GM21381 (cell line): Measurements from ENCODE around the gene POLR2J2.
"Not testable (repeated sequence)": the region's sequence is repeated elsewhere in the genome, so short reads cannot be mapped to it uniquely, and the experiment has no call there.

ENCODE experiments used
- ATAC-seq: cut with Tn5 transposase; IDR thresholded peaks from one replicate; pipeline ENCODE4 v1.9.1; 2021; ENCODE audit warnings: mild to moderate bottlenecking, moderate library complexity; ENCODE audit not compliant: unreplicated experiment

The POLR2J2 gene

GRCh38 chr7:102671166-102671955 is at the start of gene POLR2J2:
POLR2J2 (minus strand) TSS chr7:102671663; CDS start chr7:102671601, 62 bp downstream.
- ATAC-seq: peak; percentile 70

- ATAC-seq: not testable (repeated sequence)
Measured at GRCh38 chr7:102718491-102718890, 47.0 kb upstream of the POLR2J2 start.

- peak; percentile 37 for ATAC-seq
Measured at GRCh38 chr7:102715718-102716117, 44.3 kb upstream of the POLR2J2 start.

GRCh38 chr7:102714774-102715522 is 43.5 kb upstream of the POLR2J2 start:
- not testable (repeated sequence) for ATAC-seq

- ATAC-seq: peak; percentile 66
Measured at GRCh38 chr7:102713691-102714080, 42.2 kb upstream of the POLR2J2 start.

- ATAC-seq: peak; percentile 61
Measured at GRCh38 chr7:102713011-102713690, 41.7 kb upstream of the POLR2J2 start.

GRCh38 chr7:102698962-102699750 is 27.7 kb upstream of the POLR2J2 start:
- ATAC-seq: not testable (repeated sequence)

GRCh38 chr7:102697642-102698512 is 26.4 kb upstream of the POLR2J2 start:
- ATAC-seq: not testable (repeated sequence)

- not testable (repeated sequence) for ATAC-seq
Measured at GRCh38 chr7:102696009-102696408, 24.5 kb upstream of the POLR2J2 start.

GRCh38 chr7:102695033-102695552 is 23.6 kb upstream of the POLR2J2 start:
- peak; percentile 61 for ATAC-seq

- ATAC-seq: not testable (repeated sequence)
Measured at GRCh38 chr7:102694008-102694407, 22.5 kb upstream of the POLR2J2 start.

GRCh38 chr7:102690602-102691001 is 19.1 kb upstream of the POLR2J2 start:
- not testable (repeated sequence) for ATAC-seq

GRCh38 chr7:102689436-102690282 is 18.2 kb upstream of the POLR2J2 start:
- ATAC-seq: peak; percentile 70

- peak; percentile 77 for ATAC-seq
Measured at GRCh38 chr7:102688299-102689036, 17.0 kb upstream of the POLR2J2 start.

GRCh38 chr7:102682560-102682959 is 11.1 kb upstream of the POLR2J2 start:
- not testable (repeated sequence) for ATAC-seq

- not testable (repeated sequence) for ATAC-seq
Measured at GRCh38 chr7:102680780-102681179, 9.3 kb upstream of the POLR2J2 start.

- not testable (repeated sequence) for ATAC-seq
Measured at GRCh38 chr7:102675545-102675944, 4.1 kb upstream of the POLR2J2 start.
